GM21515 (cell line): ENCODE data around the gene TFDP3.

Experiments
- ATAC-seq: cut with Tn5 transposase; IDR thresholded peaks from one replicate; pipeline ENCODE4 v1.9.1; 2021; ENCODE audit not compliant: unreplicated experiment

Gene TFDP3

DNA sequence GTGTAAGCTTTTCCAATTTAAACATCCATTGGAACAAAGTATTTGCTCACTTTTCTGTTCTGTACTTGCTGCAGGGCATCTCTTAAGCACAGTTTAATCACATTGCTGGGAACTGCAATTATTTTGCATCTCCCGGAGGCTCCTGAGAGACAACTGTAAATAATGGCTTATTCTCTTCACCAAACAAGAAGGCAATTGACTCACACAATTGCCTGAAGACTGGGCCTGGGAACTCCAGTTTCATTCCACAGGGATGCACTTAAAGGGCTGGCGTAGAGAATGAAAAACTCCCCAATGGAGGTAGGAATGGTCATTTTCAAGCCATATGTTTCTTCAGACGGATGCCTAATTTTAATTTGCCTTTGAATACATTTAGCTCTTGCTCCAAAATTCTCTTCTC, 29.5 kb downstream of the TFDP3 start:
- ATAC-seq, result no peak

- no peak for ATAC-seq
These were observed 32.2 kb downstream of the TFDP3 start for GRCh38 chrX:133185938-133186337.

DNA sequence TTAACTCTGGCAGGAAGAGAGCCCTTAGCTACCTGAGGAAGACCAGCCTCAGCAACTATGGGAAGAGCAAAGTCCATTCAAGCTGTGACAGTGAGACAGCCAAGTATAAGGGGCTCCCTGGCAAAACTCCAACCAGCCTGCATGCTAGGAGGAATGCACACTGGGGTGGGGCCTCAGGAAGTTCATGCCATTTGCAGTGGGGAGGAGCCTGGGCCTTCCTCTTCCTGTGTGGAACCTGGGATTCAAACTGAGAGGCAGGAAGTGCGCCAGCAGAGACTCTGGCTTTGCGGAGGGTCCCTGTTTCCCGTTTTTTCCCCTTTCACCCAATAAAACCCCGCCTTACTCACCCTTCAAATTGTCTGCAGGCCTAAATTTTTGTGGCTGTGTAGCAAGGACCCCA, 33.0 kb downstream of the TFDP3 start:
- no peak for ATAC-seq

DNA sequence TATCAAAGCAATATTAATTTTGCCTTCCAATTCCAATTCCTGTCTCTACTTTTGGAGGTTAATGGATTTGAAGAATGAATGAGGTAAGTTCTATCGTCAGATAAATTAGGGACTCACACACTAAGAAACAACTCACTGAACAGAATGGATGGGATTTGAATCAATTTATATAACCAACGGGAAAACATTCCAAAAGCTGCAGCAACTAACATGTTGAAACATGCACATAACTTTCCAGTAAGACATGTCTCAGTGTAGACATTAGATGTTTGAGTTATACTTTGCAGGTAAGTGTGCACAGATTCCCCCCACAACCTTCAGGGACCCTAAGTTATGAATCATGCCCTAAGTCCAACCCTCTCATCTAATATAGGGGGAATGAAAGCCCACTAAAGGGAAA, 34.3 kb downstream of the TFDP3 start:
- ATAC-seq, result no peak

GRCh38 chrX:133179500-133179899, 38.7 kb downstream of the TFDP3 start:
- no peak for ATAC-seq

DNA sequence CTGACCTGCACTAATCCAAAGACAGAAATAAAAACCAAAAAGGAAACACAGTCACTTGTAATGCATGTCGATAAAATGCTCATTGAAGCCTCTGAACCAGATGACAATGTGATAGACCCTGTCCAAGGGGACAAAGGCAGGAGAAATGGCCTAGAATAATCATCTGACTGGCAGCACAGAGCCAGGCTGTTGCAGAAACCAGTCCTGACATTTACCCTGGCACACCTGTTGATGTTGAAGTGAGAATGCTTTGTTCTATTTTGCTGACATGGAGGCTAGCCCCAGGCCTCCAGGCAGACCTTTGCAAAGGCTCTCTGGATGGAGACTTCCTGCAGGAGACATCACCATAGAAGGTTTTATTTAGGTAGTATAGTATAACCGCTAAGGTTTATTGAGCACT, 41.0 kb downstream of the TFDP3 start:
- ATAC-seq, result no peak

DNA sequence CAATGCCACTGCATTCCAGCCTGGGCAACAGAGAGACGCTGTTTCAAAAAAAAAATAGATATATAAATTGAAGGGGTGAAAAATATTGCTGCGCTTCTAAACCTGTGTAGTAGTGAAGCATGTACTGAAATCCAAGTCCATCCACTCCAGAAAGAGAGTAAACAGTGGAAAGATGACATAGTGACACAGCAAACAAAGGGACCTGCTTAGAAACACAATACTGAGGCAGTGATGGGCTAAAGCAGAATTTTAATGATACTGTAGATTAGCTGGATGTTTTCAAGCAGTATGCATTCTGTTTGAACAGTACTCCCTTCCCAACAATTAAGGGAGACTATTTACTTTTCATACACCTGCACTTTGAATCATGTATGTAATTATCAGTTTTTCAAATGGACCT, 42.5 kb downstream of the TFDP3 start:
- ATAC-seq, result no peak

GRCh38 chrX:133175162-133175561, 43.0 kb downstream of the TFDP3 start:
- no peak for ATAC-seq

- no peak for ATAC-seq
These were observed 46.0 kb downstream of the TFDP3 start for GRCh38 chrX:133171962-133172708.
